Bronchial epithelial cell (primary cell): ENCODE results near the gene DYSF. TPM values are rescaled to one million over a fixed set of nuclear protein-coding genes. Genes with fewer than 3 reads are reported as not detected.
A peak's percentile ranks its signal among the peaks of the same experiment; 100 is the strongest.

Experiments
- DNase-seq: peaks from one replicate; pipeline ENCODE4 v3.0.0-alpha.2; 2010; ENCODE audit warnings: low read depth
- FAIRE-seq: peaks from 2 replicates; lab custom pipeline; 2011; peaks lifted over from hg19 to GRCh38; lab: Jason Lieb, UNC
- H3K27me3 ChIP-seq: 2 replicates; pipeline ENCODE4 v1.5.1; 2011; ENCODE audit warnings: low read length; ENCODE audit not compliant: control insufficient read depth, insufficient read depth
- H3K36me3 ChIP-seq: 2 replicates; pipeline ENCODE4 v1.5.1; 2011; ENCODE audit warnings: low read length; ENCODE audit not compliant: control insufficient read depth, insufficient read depth
- H3K4me3 ChIP-seq: 2 replicates; pipeline ENCODE4 v1.5.1; 2011; ENCODE audit warnings: mild to moderate bottlenecking, low read depth, low read length, control low read depth
- total RNA-seq: library from RNA; depleted of rRNA; stranded (reverse); fragments of >200 nt; gene quantifications from 2 replicates; pipeline ENCODE4 v1.2.1, GENCODE V29; 2014
- TF ChIP-seq, protein P1 (sequence below): IDR thresholded peaks from 2 replicates; pipeline ENCODE4 v1.5.1; 2011; ENCODE audit warnings: mild to moderate bottlenecking, moderate library complexity, low read length, control low read depth, inconsistent platforms; ENCODE audit not compliant: insufficient read depth, severe bottlenecking

Gene DYSF
- total RNA-seq, 1 donor from 2014 or later = under 0.01 TPM

GRCh38 chr2:71704131-71704561 is 250.8 kb downstream of the DYSF start:
- H3K27me3 ChIP-seq = peaks cover 11% of the 10 kb centered on the region
- TF ChIP-seq, protein P1, sequence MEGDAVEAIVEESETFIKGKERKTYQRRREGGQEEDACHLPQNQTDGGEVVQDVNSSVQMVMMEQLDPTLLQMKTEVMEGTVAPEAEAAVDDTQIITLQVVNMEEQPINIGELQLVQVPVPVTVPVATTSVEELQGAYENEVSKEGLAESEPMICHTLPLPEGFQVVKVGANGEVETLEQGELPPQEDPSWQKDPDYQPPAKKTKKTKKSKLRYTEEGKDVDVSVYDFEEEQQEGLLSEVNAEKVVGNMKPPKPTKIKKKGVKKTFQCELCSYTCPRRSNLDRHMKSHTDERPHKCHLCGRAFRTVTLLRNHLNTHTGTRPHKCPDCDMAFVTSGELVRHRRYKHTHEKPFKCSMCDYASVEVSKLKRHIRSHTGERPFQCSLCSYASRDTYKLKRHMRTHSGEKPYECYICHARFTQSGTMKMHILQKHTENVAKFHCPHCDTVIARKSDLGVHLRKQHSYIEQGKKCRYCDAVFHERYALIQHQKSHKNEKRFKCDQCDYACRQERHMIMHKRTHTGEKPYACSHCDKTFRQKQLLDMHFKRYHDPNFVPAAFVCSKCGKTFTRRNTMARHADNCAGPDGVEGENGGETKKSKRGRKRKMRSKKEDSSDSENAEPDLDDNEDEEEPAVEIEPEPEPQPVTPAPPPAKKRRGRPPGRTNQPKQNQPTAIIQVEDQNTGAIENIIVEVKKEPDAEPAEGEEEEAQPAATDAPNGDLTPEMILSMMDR = no peak
- H3K4me3 ChIP-seq = no peak overlapping the region
- FAIRE-seq = peak; percentile 13
- H3K36me3 ChIP-seq = no peaks in the 10 kb centered on the region
- DNase-seq = no peak

DNA sequence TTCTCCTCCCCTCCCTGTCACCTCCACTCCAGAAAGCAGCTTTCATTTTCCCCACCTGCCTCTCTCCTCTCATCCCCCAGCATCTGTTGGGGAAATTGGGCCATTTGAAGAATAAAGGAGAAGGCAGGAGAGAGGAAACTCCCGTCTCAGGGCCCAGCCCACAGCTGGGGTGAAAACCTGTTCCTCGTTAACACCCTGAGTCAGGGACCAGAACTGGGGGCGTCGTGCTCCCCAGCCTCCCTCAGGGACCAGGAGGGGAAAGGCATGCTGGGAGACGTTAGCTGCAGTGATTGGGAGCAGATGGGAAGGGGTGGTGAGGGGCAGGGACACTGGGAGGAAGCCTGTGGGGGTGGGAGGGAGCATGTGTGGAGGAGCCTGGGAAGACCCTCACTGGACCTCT is 251.3 kb downstream of the DYSF start:
- DNase-seq (no peak), FAIRE-seq (no peak)
- TF ChIP-seq, protein P1 = no peak
- Histone ChIP-seq H3K36me3 (no peaks in the 10 kb centered on the region), H3K4me3 (no peak overlapping the region), H3K27me3 (peaks cover 11% of the 10 kb centered on the region)

DNA sequence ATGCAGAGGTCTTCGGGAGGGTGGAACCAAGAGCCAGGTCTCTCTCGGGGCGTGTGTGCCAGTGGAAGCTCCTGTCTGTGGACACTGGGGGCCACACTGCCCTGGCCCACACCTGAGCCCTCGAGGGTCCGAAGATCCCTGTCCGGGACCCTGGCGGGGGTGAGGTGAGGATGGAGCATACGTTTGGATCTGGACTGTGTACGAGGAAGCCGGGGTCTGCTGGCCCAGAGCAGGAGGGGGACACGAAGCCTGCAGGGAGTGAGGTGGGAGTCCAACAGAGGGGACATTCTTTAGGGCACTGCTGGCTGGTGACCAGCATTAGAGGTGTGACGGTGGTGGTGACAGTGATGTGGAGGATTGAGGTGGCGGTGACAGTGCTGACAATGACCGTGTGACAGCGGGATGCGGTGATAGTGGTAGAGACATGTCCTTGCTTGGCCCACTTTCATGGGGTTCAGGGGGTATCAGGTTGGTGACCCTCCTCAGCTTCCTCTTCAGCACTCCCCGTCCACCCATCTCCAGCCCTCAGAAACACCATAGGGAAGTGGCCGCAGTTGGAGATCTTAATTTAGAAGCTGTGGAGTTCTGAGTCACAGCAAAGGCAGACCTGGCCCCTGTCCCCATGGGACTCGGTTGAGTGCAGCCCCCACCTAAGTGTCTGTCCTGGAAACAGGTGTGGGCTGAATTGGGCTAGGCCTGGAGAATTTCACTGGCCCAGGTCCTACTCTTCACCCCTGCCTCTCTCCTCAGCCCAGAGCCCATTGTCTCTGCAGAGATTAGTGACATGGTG is 252.0 kb downstream of the DYSF start:
- DNase-seq = no peak
- Histone ChIP-seq H3K4me3 (no peak overlapping the region), H3K27me3 (peaks cover 11% of the 10 kb centered on the region), H3K36me3 (no peaks in the 10 kb centered on the region)
- no peak for FAIRE-seq
- TF ChIP-seq, protein P1 = no peak

GRCh38 chr2:71706121-71706520 is 252.8 kb downstream of the DYSF start:
- no peak for DNase-seq
- no peak for FAIRE-seq
- Histone ChIP-seq H3K27me3 (peaks cover 11% of the 10 kb centered on the region), H3K4me3 (no peak overlapping the region), H3K36me3 (no peaks in the 10 kb centered on the region)
- TF ChIP-seq, protein P1 = no peak

DNA sequence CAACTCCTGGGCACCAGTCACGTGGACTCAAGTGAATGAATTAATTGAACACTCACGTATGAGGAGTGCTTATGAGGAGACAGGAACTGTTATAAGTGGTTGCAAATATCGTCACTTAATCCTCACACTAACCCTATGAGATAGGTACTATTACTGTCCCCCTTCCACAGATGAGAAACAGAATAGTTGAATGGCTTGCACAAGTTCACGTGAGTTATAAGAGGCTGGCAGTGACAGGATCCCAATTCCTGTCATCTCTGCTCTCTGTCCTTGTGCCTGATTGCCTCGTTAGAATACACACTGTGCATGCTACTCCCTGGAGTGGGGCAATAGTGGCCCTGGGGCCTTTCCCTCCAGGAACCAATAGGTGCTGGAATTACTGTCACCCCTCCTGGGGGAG is 253.5 kb downstream of the DYSF start:
- Histone ChIP-seq H3K4me3 (no peak overlapping the region), H3K27me3 (peaks cover 13% of the 10 kb centered on the region), H3K36me3 (no peaks in the 10 kb centered on the region)
- DNase-seq (no peak), FAIRE-seq (no peak)
- TF ChIP-seq, protein P1 = no peak
